ENCODE data around the gene TBC1D14. TPM values are rescaled to one million over a fixed set of nuclear protein-coding genes. Genes with fewer than 3 reads are reported as not detected.

Gene TBC1D14
- total and polyA plus RNA-seq, 9 of the 15 experiments (the other 6 are each of a cell fraction or from before 2014, with no cell fraction given), result 2.1 to 59.6 (median 44.8) TPM

GRCh38 chr4:6917461-6918271 is 8.0 kb downstream of the TBC1D14 start (continued):
- TF ChIP-seq ZFP91 (CRISPR knock-in tag; IDR thresholded peaks at IDR 0.05) (no peak), NFIC (IDR thresholded peaks at IDR 0.05) (peak; percentile 94), EP300 (IDR thresholded peaks at IDR 0.05; ENCODE audit: low read length) (0 out of 2 replicates have a peak, but pooled peaks have one; percentile 58), FUS (optimal IDR thresholded peaks at IDR 0.05; ENCODE audit: low read depth, low read length) (no peak), ZBTB49 (CRISPR knock-in tag; IDR thresholded peaks at IDR 0.05; ENCODE audit: borderline replicate concordance) (no peak), TCF15 (CRISPR knock-in tag; IDR thresholded peaks at IDR 0.05) (peak; percentile 54; the same call in 1 of the 2 replicates), CUX1 (CRISPR knock-in tag; IDR thresholded peaks at IDR 0.05) (peak; percentile 83; the same call in 1 of the 2 replicates), ZNF76 (CRISPR knock-in tag; IDR thresholded peaks at IDR 0.05; ENCODE audit: borderline replicate concordance) (peak; percentile 47; the same call in 1 of the 2 replicates), PRDM10 (IDR thresholded peaks at IDR 0.05; ENCODE audit: partially characterized antibody) (peak; percentile 7), CC2D1A (IDR thresholded peaks at IDR 0.05) (0 out of 2 replicates have a peak, but pooled peaks have one; percentile 14), TBL1XR1 (IDR thresholded peaks at IDR 0.05; ENCODE audit: low read length in 2 of 2) (no peak), ZNF589 (CRISPR knock-in tag; IDR thresholded peaks at IDR 0.05; ENCODE audit: low read depth) (peak; percentile 66), MECOM (CRISPR knock-in tag; IDR thresholded peaks at IDR 0.05) (no peak)

All from K562 (cell line).